Renal pelvis (tissue), 12 donors: Measurements from ENCODE around the gene SPRED1. TPM values are rescaled to one million over a fixed set of nuclear protein-coding genes. Genes with fewer than 3 reads are reported as not detected.

Experiments
- DNase-seq: peaks from one replicate; pipeline ENCODE4 v3.0.0-alpha.2; 2013
- long read RNA-seq, 16 experiments: transcript quantifications; one replicate each; lab custom pipeline, GENCODE V29; 2026
- polyA plus RNA-seq, 3 donors: library from polyadenylated mRNA; unstranded; fragments of 120-200 nt; gene quantifications; one replicate each; pipeline ENCODE4 v1.2.1, GENCODE V29; 2013; ENCODE audit not compliant: insufficient read length in 3 of 3

Gene SPRED1
- 10 to 100 TPM; 28.6 to 29.5 (median 28.9) TPM for polyA plus RNA-seq
- long read RNA-seq, donor 1, full-length matches to known transcripts: 7 of 7 reads
- long read RNA-seq, donor 1, partial matches to known transcripts: 0 of 7 reads
- long read RNA-seq, donor 1, other reads (novel, unspliced or antisense): 0 of 7 reads
- long read RNA-seq, donor 2, full-length matches to known transcripts: 5 of 12 reads
- long read RNA-seq, donor 2, partial matches to known transcripts: 7 of 12 reads
- long read RNA-seq, donor 2, other reads (novel, unspliced or antisense): 0 of 12 reads
- long read RNA-seq, donor 3, full-length matches to known transcripts: 4 of 4 reads
- long read RNA-seq, donor 3, partial matches to known transcripts: 0 of 4 reads
- long read RNA-seq, donor 3, other reads (novel, unspliced or antisense): 0 of 4 reads
- long read RNA-seq, donor 4, full-length matches to known transcripts: 6 of 6 reads
- long read RNA-seq, donor 4, partial matches to known transcripts: 0 of 6 reads
- long read RNA-seq, donor 4, other reads (novel, unspliced or antisense): 0 of 6 reads
- long read RNA-seq, donor 5, full-length matches to known transcripts: 9 of 9 reads
- long read RNA-seq, donor 5, partial matches to known transcripts: 0 of 9 reads
- long read RNA-seq, donor 5, other reads (novel, unspliced or antisense): 0 of 9 reads
- long read RNA-seq, donor 6, full-length matches to known transcripts: 7 of 7 reads
- long read RNA-seq, donor 6, partial matches to known transcripts: 0 of 7 reads
- long read RNA-seq, donor 6, other reads (novel, unspliced or antisense): 0 of 7 reads
- long read RNA-seq, donor 7, full-length matches to known transcripts: 13 of 13 reads
- long read RNA-seq, donor 7, partial matches to known transcripts: 0 of 13 reads
- long read RNA-seq, donor 7, other reads (novel, unspliced or antisense): 0 of 13 reads
- long read RNA-seq, donor 8, full-length matches to known transcripts: 2 of 2 reads
- long read RNA-seq, donor 8, partial matches to known transcripts: 0 of 2 reads
- long read RNA-seq, donor 8, other reads (novel, unspliced or antisense): 0 of 2 reads
- long read RNA-seq, donor 9, full-length matches to known transcripts: 12 of 12 reads
- long read RNA-seq, donor 9, partial matches to known transcripts: 0 of 12 reads
- long read RNA-seq, donor 9, other reads (novel, unspliced or antisense): 0 of 12 reads
- long read RNA-seq, donor 10, full-length matches to known transcripts: 4 of 4 reads
- long read RNA-seq, donor 10, partial matches to known transcripts: 0 of 4 reads
- long read RNA-seq, donor 10, other reads (novel, unspliced or antisense): 0 of 4 reads
- long read RNA-seq, donor 11, full-length matches to known transcripts: 4 of 4 reads
- long read RNA-seq, donor 11, partial matches to known transcripts: 0 of 4 reads
- long read RNA-seq, donor 11, other reads (novel, unspliced or antisense): 0 of 4 reads
- long read RNA-seq, donor 12, full-length matches to known transcripts: 12 of 12 reads
- long read RNA-seq, donor 12, partial matches to known transcripts: 0 of 12 reads
- long read RNA-seq, donor 12, other reads (novel, unspliced or antisense): 0 of 12 reads
- long read RNA-seq, donor 13, full-length matches to known transcripts: 3 of 3 reads
- long read RNA-seq, donor 13, partial matches to known transcripts: 0 of 3 reads
- long read RNA-seq, donor 13, other reads (novel, unspliced or antisense): 0 of 3 reads
- long read RNA-seq, donor 14: 0 reads
- long read RNA-seq, donor 15: 0 reads
- long read RNA-seq, donor 16, full-length matches to known transcripts: 9 of 9 reads
- long read RNA-seq, donor 16, partial matches to known transcripts: 0 of 9 reads
- long read RNA-seq, donor 16, other reads (novel, unspliced or antisense): 0 of 9 reads

GRCh38 chr15:38252481-38253350 is at the start of gene SPRED1:
Gene SPRED1 (plus strand): TSS chr15:38252836. CDS start chr15:38253186, 350 bp downstream.
- DNase-seq: peak; percentile 56

DNA sequence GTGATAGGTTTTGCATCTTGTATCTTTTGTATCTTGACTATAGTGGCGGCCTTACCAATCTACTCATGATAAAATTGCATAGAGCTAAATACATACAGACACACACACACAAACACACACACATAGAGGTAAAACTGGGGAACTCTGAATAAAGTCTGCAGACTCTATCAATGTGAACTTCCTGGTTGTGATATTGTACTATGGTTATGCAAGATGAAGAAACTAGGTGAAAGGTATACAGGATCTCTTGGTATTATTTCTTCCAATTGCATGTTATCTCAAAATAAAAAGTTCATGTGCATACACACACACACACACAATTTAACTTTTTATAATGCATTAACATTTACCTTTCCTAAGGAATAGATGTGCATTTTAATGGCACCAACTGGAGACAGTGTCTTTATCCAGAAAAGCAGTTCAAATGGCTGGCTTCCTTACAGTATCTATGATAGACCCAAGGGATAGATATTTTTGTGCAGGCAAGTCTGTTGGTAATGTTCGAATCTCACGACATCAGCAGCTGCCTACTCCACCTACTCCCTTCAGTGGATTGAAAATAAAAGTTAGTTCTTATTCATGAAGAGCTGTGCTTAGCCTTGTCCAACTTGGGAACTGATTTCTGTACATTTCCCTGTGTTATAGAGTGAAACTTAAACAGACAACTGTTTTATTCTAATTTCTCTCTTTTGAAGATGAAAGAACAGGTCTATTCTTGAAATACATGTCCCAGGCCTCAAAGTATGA is 46.9 kb upstream of the SPRED1 start:
- no peak for DNase-seq

- DNase-seq: no peak
Measured at GRCh38 chr15:38207621-38208020, 45.0 kb upstream of the SPRED1 start.

GRCh38 chr15:38208206-38208605 is 44.4 kb upstream of the SPRED1 start:
- no peak for DNase-seq

GRCh38 chr15:38208779-38209178 is 43.9 kb upstream of the SPRED1 start:
- no peak for DNase-seq

- no peak for DNase-seq
Measured at GRCh38 chr15:38211249-38211648, 41.4 kb upstream of the SPRED1 start.

- DNase-seq: no peak
Measured at GRCh38 chr15:38211811-38212210, 40.8 kb upstream of the SPRED1 start.

DNA sequence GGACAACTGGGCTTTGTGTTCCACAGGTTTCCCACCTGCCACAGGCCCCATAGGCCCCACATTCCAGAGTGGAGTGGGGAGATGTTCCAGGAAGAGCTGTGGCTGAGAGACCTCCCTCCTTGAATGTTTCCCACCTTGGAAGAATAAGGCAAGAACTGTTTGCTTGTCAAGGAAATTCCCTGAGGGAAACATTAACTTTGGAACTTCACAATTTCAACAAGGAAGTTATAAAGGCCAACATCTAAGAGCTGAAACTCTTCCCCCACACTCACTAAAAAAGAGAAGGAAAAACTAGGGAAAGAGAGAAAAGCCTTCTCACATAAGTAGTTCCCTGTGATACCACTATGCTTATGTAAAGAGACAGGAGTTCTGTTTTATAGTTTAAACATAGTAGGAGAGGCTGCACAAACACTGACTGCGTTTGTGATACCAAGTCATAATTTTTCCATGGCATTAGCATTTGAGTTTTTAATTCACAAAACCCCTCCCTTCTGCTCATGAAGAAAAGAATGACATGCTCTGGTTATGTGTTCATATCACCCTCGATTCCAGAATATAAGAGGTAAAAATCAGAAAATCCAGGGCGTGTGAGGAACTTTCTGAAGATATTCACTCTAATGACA is 39.8 kb upstream of the SPRED1 start:
- no peak for DNase-seq

DNA sequence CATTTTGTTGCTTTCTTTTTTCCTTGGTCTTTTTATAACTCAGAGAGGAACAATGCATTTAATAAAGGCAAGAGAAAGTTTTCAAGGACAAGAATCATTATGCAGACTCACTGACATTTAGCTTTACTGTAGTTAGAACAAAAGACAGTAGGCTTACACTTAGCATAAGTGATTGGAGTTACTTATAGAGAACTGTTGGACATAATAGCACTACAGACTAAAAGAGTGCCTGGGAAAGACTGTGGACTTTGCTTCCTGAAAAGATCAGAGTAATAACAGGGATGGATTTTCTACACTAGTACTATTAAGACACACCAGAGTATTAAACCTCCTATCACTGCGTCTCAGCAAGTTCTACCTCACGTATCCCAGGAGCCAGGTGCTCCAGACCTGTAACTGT is 39.3 kb upstream of the SPRED1 start:
- no peak for DNase-seq

DNA sequence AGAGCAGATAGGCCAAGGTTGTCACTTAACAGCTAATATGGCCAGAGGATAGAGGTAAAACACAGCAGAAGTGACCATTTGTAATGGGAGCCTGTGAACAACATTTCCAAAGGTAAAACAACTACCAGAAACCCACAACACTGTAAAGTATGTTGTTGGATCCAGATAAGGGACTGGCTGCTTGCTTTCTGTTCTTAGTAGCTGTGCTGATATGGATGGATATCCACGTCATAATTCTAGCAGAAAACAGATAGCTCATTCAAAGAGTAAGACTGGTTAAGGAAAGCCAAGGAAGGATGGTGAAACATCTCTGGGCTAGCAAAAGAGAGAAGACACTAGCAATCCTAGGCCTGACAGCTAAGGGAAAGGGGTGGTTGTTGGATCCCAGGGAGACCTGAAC is 36.9 kb upstream of the SPRED1 start:
- no peak for DNase-seq

DNA sequence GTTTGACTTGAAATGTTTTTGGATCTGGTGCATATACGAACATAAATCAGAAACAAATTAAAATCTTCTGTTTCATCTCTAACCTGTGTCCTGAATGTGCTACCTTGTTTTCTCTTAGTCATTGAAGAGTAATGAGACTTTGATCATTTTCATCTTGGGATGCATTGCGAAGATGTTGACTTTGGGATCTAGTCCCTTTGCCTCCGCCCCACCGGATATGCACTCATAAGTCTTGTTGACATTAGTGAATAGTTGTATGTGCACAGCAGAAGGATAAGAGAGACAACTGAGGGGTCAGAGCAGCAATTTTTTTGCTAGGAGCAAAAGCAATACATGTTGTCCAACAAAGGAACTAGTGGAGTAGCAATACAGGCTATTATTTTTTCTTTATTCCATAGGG is 35.9 kb upstream of the SPRED1 start:
- DNase-seq: peak; percentile 24

DNA sequence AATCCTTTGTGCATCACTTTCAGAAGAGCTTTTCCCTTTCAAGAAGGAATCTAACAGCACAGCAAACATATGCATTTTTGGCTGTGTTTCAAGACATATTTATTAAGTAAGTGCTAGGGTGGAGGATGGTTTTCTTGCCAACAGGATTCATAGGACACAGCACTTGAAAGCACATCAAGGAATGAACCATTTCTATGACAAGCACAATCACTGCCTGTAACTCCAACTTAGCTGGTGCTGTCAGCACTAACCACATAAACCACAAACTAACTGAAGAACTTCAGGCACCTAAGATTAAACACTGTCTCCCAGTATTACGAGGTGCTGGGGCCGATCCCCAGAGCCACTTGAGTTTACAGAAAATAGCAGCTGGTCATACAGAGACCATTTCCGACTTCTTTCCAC is 35.4 kb upstream of the SPRED1 start:
- DNase-seq: peak; percentile 17

DNA sequence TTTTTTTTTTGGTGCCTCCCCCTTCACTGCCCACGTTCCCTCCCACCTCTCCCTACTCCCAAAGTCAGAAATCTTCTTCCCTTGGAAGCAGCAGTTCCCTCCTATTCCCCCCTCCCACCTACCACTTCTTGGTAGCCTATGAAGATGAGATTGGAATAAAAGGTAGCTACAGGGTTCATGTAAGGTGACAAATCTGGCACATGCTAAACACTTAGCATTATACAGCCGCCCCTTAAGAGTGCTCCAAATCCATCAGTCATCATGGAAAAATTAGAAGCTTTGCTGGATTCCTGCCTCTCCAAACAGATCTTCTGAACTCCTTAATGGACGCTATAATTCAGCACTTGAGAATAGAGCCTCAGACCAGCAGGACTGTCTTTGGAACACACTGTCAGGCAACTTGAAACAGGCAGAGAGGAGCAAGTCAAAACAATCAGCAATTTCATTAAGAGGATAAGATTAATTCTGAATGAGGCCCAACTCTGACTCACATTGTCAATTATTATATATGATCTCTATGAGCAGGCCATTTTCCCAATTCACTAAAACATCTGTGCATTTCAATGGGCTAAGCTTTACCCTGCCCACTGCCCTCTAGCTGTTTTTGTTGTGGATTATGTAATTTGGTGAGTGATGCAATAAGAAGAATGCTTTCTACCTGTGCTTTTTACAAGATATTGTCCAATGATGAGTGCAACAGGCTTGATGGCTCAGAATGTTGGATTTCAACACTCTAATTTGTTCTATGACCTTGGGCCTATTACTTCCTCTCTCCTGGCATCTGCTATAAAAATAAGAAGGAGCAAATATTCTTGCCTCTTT is 34.6 kb upstream of the SPRED1 start:
- peak; percentile 43 for DNase-seq

DNA sequence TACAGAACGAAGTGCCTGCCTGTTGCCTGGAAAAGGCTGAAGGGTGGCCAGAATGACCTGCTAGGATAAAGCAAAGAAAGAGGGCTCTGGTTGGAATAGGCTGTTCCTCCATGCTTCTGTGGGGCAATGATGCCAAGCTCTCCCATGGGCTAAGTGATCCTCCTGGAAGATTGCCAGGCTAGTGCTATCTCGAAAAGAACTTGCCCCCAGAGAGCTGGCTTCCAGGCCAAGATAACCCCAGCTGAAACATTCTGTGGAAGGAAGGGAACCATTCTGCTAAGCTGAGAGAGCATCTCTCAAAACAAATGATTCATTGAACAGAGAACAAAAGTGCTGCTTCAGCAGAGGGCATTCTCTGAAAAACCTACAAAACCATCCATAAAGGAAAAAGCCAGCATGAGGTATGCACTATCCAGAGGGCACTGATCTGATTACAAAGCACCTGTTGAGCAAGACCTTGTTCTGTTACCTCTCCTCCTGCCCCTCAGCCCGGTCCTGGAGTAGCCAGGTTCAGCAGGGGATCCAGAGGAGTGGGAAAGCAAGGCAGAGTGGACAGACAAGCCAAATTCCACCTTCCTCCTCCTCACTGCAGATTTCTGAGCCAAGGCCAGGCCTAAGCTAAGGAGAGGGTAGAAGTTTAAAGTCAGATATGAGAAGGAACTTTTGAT is 31.9 kb upstream of the SPRED1 start:
- DNase-seq: no peak

DNA sequence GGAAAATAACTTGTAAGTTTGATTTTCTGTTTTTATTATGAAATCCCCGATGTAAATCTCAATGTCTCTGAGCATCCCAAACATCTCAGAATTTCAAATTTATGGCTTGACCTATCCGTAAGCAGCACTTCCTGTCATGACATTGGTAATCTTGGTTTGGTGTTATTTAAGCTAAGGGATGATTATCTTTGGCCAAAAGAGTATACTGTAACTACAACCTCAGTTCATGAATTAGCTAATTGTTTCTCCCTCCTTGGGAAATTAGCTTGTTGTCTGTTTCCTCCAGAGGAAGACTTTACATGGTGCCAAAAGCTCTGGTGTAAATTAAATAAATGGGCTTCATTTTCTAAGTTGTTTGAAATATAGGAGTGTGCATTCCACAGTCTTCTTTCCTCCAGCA is 28.1 kb upstream of the SPRED1 start:
- no peak for DNase-seq

GRCh38 chr15:38225381-38225780 is 27.3 kb upstream of the SPRED1 start:
- no peak for DNase-seq
